Suprapubic skin (tissue), 4 donors: ENCODE measurements around the gene SUPT20H. TPM values are rescaled to one million over a fixed set of nuclear protein-coding genes. Genes with fewer than 3 reads are reported as not detected.

Source experiments
- DNase-seq, 2 donors: peaks; one replicate each; pipeline ENCODE4 v3.0.0-alpha.2; 2019; ENCODE audit warnings: low spot score in 2 of 2
- H3K27ac ChIP-seq: fragments of 200-600 bp; sonication (generic); one replicate; pipeline ENCODE4 v1.5.1; 2019
- H3K27me3 ChIP-seq: fragments of 200-600 bp; sonication (generic); one replicate; pipeline ENCODE4 v1.5.1; 2019
- H3K36me3 ChIP-seq: fragments of 200-600 bp; sonication (generic); one replicate; pipeline ENCODE4 v1.5.1; 2019
- H3K4me1 ChIP-seq: fragments of 200-600 bp; sonication (generic); one replicate; pipeline ENCODE4 v1.5.1; 2019
- H3K4me3 ChIP-seq: fragments of 200-600 bp; sonication (generic); one replicate; pipeline ENCODE4 v1.5.1; 2019; ENCODE audit warnings: mild to moderate bottlenecking
- H3K9me3 ChIP-seq: fragments of 200-600 bp; sonication (generic); one replicate; pipeline ENCODE4 v1.5.1; 2019
- EP300 ChIP-seq: sonication (generic); formaldehyde crosslinking; IDR thresholded peaks from one replicate; pipeline ENCODE4 v1.6.1; 2017; ENCODE audit warnings: antibody characterized with exemption
- POLR2A ChIP-seq, 2 donors: fragments of 450-650 bp; IDR thresholded peaks; one replicate each; pipeline ENCODE4 v1.6.1; 2017; ENCODE audit warnings: antibody characterized with exemption in 2 of 2, mild to moderate bottlenecking in 2 of 2, moderate library complexity in 2 of 2
- POLR2AphosphoS5 ChIP-seq, 3 donors: sonication (generic); formaldehyde crosslinking; IDR thresholded peaks; one replicate each; pipeline ENCODE4 v1.6.1; 2017; ENCODE audit warnings: antibody characterized with exemption in 3 of 3
- WGBS: methylation state at CpG from one replicate; pipeline ENCODE4 v1.1.5; 2018; 5-methylcytosine and 5-hydroxymethylcytosine counted together
- total RNA-seq, 4 donors: library from RNA; depleted of rRNA; stranded (reverse); fragments of >200 nt; gene quantifications; one replicate each; pipeline ENCODE4 v1.1.0, GENCODE V29; 2016
- TF ChIP-seq, protein P1 (sequence below), 2 donors: fragments of 200-600 bp in 1 of 2; fragments of 450-650 bp in 1 of 2; sonication (generic) in 1 of 2; IDR thresholded peaks; one replicate each; pipeline ENCODE4 v1.5.1; 2016 to 2019; ENCODE audit warnings: antibody characterized with exemption in 2 of 2, mild to moderate bottlenecking in 1 of 2, moderate library complexity in 1 of 2

The SUPT20H gene
- total RNA-seq, 4 donors from 2014 or later: 18.4 to 74.0 (median 42.9) TPM

DNA sequence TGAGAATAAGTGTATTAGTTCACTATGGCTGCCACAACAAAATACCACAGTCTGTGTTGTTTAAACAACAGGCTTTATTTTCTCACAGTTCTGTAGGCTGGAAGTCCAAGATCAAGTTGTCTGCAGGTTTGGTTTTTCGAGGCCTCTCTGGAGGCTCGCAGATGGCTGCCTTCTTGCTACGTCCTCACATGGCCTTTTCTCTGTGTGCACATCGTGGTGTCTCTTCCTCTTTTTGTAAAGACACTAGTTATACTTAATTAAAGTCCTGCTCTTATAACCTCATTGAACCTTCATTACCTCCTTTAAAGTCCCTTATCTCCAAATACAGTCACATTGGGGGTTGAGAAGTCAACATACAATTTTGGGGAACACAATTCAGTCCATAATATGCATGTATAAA, 35.4 kb upstream of the SUPT20H start:
- WGBS: 93% methylated on average over 4 of the region's 4 CpGs
- no peak overlapping the region for H3K27ac ChIP-seq
- H3K9me3 ChIP-seq: no peaks in the 10 kb centered on the region
- no peak for DNase-seq
- no peaks in the 10 kb centered on the region for H3K4me1 ChIP-seq
- no peak for TF ChIP-seq POLR2AphosphoS5 (IDR thresholded peaks at IDR 0.05)
- TF ChIP-seq, protein P1, sequence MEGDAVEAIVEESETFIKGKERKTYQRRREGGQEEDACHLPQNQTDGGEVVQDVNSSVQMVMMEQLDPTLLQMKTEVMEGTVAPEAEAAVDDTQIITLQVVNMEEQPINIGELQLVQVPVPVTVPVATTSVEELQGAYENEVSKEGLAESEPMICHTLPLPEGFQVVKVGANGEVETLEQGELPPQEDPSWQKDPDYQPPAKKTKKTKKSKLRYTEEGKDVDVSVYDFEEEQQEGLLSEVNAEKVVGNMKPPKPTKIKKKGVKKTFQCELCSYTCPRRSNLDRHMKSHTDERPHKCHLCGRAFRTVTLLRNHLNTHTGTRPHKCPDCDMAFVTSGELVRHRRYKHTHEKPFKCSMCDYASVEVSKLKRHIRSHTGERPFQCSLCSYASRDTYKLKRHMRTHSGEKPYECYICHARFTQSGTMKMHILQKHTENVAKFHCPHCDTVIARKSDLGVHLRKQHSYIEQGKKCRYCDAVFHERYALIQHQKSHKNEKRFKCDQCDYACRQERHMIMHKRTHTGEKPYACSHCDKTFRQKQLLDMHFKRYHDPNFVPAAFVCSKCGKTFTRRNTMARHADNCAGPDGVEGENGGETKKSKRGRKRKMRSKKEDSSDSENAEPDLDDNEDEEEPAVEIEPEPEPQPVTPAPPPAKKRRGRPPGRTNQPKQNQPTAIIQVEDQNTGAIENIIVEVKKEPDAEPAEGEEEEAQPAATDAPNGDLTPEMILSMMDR (IDR thresholded peaks at IDR 0.05): no peak
- TF ChIP-seq POLR2A (IDR thresholded peaks at IDR 0.05): no peak
- TF ChIP-seq EP300: no peak
- H3K4me3 ChIP-seq: no peak overlapping the region
- no peaks in the 10 kb centered on the region for H3K36me3 ChIP-seq
- no peaks in the 10 kb centered on the region for H3K27me3 ChIP-seq

DNA sequence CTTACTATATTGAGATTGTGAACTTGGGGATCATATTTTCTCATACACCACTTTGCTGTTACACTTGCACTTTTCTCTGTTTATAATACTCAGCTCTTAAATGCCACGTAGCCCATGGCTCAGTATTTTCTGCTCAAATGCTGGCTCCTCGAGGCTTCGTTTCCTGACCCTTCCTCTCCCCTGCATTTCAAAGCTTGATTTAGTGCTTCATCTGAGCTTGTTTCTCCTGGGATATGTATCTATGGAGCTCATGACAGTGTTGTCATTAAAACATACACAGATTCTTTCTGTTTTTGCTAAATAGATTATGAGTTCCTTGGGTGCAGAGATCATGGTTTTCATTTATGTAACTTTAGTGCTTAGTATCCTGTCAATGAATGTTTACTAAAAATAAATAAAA, 34.6 kb upstream of the SUPT20H start:
- Histone ChIP-seq H3K4me3 (no peak overlapping the region), H3K36me3 (no peaks in the 10 kb centered on the region), H3K9me3 (no peaks in the 10 kb centered on the region), H3K4me1 (no peaks in the 10 kb centered on the region), H3K27me3 (no peaks in the 10 kb centered on the region), H3K27ac (no peak overlapping the region)
- WGBS: 65% methylated on average over 3 of the region's 3 CpGs
- no peak for DNase-seq
- no peak for TF ChIP-seq POLR2AphosphoS5 (IDR thresholded peaks at IDR 0.05)
- no peak for TF ChIP-seq EP300
- no peak for TF ChIP-seq POLR2A (IDR thresholded peaks at IDR 0.05)
- TF ChIP-seq, protein P1 (IDR thresholded peaks at IDR 0.05): no peak

- H3K9me3 ChIP-seq: no peaks in the 10 kb centered on the region
- H3K36me3 ChIP-seq: no peaks in the 10 kb centered on the region
- H3K27ac ChIP-seq: no peak overlapping the region
- no peak for TF ChIP-seq EP300
- TF ChIP-seq, protein P1 (IDR thresholded peaks at IDR 0.05): no peak
- no peak for TF ChIP-seq POLR2A (IDR thresholded peaks at IDR 0.05)
- TF ChIP-seq POLR2AphosphoS5 (IDR thresholded peaks at IDR 0.05): no peak
- no peak overlapping the region for H3K4me3 ChIP-seq
- H3K4me1 ChIP-seq: no peaks in the 10 kb centered on the region
- DNase-seq: no peak
- WGBS: 81% methylated on average over 1 of the region's 1 CpG
- no peaks in the 10 kb centered on the region for H3K27me3 ChIP-seq
These were observed 32.3 kb upstream of the SUPT20H start for GRCh38 chr13:37091835-37092234.

DNA sequence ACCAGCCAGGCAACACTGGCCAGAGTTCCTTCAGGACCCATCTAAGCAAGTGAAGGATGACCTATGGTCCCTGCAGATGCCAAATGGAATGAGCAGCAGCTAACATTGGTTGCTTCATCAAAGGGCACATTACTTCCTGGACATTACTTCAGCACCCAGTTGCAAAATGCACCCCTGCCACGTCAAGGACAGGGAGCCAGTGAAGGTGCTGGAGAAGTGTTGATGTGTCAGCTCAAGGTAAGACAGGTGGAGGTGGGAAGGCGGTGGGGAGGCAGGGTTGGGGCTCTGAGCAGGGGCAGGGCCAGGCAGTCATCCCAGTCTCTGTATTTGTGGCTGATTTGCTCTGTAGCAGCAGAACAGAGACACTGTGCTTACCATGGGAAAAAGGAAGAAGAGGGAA, 31.4 kb upstream of the SUPT20H start:
- no peak overlapping the region for H3K27ac ChIP-seq
- DNase-seq: no peak
- TF ChIP-seq, protein P1 (IDR thresholded peaks at IDR 0.05): no peak
- no peak for TF ChIP-seq EP300
- no peaks in the 10 kb centered on the region for H3K9me3 ChIP-seq
- H3K4me1 ChIP-seq: no peaks in the 10 kb centered on the region
- H3K27me3 ChIP-seq: no peaks in the 10 kb centered on the region
- H3K4me3 ChIP-seq: no peak overlapping the region
- 93% methylated on average over 2 of the region's 2 CpGs for WGBS
- no peaks in the 10 kb centered on the region for H3K36me3 ChIP-seq

DNA sequence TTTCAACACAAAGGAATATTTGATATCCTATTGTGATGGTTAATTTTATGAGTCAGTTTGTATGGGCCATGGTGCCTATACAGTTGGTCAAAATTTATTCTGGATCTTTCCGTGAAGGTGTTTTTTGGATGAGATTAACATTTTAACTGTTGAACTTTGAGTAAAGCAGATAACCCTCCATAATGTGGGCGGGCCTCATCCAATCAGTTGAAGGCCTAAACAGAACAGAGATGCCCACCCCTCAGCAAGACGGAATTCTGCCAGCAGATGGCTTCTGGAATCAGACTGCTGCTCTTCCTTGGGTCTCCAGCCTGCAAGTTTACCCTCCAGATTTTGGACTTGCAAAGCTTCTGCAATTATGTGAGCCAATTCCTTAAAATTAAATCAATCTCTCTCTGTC, 30.0 kb upstream of the SUPT20H start:
- H3K9me3 ChIP-seq: no peaks in the 10 kb centered on the region
- no peaks in the 10 kb centered on the region for H3K36me3 ChIP-seq
- no peaks in the 10 kb centered on the region for H3K27me3 ChIP-seq
- H3K27ac ChIP-seq: no peak overlapping the region
- no peak overlapping the region for H3K4me3 ChIP-seq
- WGBS: 94% methylated on average over 3 of the region's 3 CpGs
- DNase-seq: no peak
- H3K4me1 ChIP-seq: no peaks in the 10 kb centered on the region
- TF ChIP-seq POLR2AphosphoS5 (IDR thresholded peaks at IDR 0.05) (no peak), EP300 (no peak), POLR2A (IDR thresholded peaks at IDR 0.05) (no peak)
- TF ChIP-seq, protein P1 (IDR thresholded peaks at IDR 0.05): no peak
